Measurements from ENCODE around the gene CDCP1. TPM values are rescaled to one million over a fixed set of nuclear protein-coding genes. Genes with fewer than 3 reads are reported as not detected.
A peak's percentile ranks its signal among the peaks of the same experiment; 100 is the strongest.

Gene CDCP1
- total and polyA plus RNA-seq, 3 experiments from 2014 or later, result 0.71 to 0.96 TPM; not detected in 1

GRCh38 chr3:45084820-45085816 is 61.1 kb downstream of the CDCP1 start:
- POLR2A ChIA-PET, result no interaction called here
- CTCF ChIA-PET, result no interaction called here
- H3K36me3 Mint-ChIP-seq, result peaks cover 0 to 3% (median 0%) of the 10 kb centered on the region in 3 donors
- no peaks in the 10 kb centered on the region for H3K4me1 ChIP-seq (ENCODE audit: insufficient read depth, low read length)
- DNase-seq, result no peak
- H3K27me3 ChIP-seq (ENCODE audit: insufficient read depth, low read length, poor library complexity, severe bottlenecking), result no peaks in the 10 kb centered on the region
- H3K27ac ChIP-seq (ENCODE audit: low read depth, low read length), result no peak overlapping the region
- H3K36me3 ChIP-seq (ENCODE audit: insufficient read depth, low read length), result no peaks in the 10 kb centered on the region
- peaks cover 5 to 10% of the 10 kb centered on the region in 2 donors for H3K27me3 Mint-ChIP-seq
- no peaks in the 10 kb centered on the region for H3K9me3 Mint-ChIP-seq
- no peak overlapping the region for H3K27ac Mint-ChIP-seq
- no peak overlapping the region for H3K4me3 Mint-ChIP-seq
- H3K4me1 Mint-ChIP-seq, result no peaks in the 10 kb centered on the region
- no peaks in the 10 kb centered on the region for H3K9me3 ChIP-seq (ENCODE audit: low read length)
- no peak overlapping the region for H3K4me3 ChIP-seq (ENCODE audit: low read length)

GRCh38 chr3:45084361-45084760 is 61.8 kb downstream of the CDCP1 start:
- no peaks in the 10 kb centered on the region for H3K4me1 ChIP-seq (ENCODE audit: insufficient read depth, low read length)
- CTCF ChIA-PET, result no interaction called here
- H3K27me3 ChIP-seq (ENCODE audit: insufficient read depth, low read length, poor library complexity, severe bottlenecking), result no peaks in the 10 kb centered on the region
- no peak overlapping the region for H3K4me3 ChIP-seq (ENCODE audit: low read length)
- H3K4me3 Mint-ChIP-seq, result no peak overlapping the region
- no peaks in the 10 kb centered on the region for H3K4me1 Mint-ChIP-seq
- no peak overlapping the region for H3K27ac ChIP-seq (ENCODE audit: low read depth, low read length)
- peak overlapping the region in 1 of 8 donors; percentile 48 for H3K27ac Mint-ChIP-seq
- H3K36me3 ChIP-seq (ENCODE audit: insufficient read depth, low read length), result no peaks in the 10 kb centered on the region
- DNase-seq, result no peak
- H3K9me3 Mint-ChIP-seq, result no peaks in the 10 kb centered on the region
- POLR2A ChIA-PET, result no interaction called here
- H3K27me3 Mint-ChIP-seq, result peaks cover 5 to 13% of the 10 kb centered on the region in 2 donors
- no peaks in the 10 kb centered on the region for H3K9me3 ChIP-seq (ENCODE audit: low read length)
- H3K36me3 Mint-ChIP-seq, result peaks cover 0 to 4% (median 0%) of the 10 kb centered on the region in 3 donors

GRCh38 chr3:45083023-45083422 is 63.2 kb downstream of the CDCP1 start:
- no peaks in the 10 kb centered on the region for H3K9me3 Mint-ChIP-seq
- Histone ChIP-seq H3K27me3 (ENCODE audit: insufficient read depth, low read length, poor library complexity, severe bottlenecking) (no peaks in the 10 kb centered on the region), H3K9me3 (ENCODE audit: low read length) (no peaks in the 10 kb centered on the region), H3K4me3 (ENCODE audit: low read length) (no peak overlapping the region), H3K27ac (ENCODE audit: low read depth, low read length) (no peak overlapping the region), H3K36me3 (ENCODE audit: insufficient read depth, low read length) (no peaks in the 10 kb centered on the region), H3K4me1 (ENCODE audit: insufficient read depth, low read length) (no peaks in the 10 kb centered on the region)
- POLR2A ChIA-PET, result no interaction called here
- DNase-seq, result no peak
- peaks cover 0 to 4% (median 0%) of the 10 kb centered on the region in 3 donors for H3K36me3 Mint-ChIP-seq
- H3K27me3 Mint-ChIP-seq, result peaks cover 10 to 17% of the 10 kb centered on the region in 2 donors
- CTCF ChIA-PET, result no interaction called here
- H3K4me1 Mint-ChIP-seq, result no peaks in the 10 kb centered on the region
- H3K27ac Mint-ChIP-seq, result no peak overlapping the region
- H3K4me3 Mint-ChIP-seq, result no peak overlapping the region

DNA sequence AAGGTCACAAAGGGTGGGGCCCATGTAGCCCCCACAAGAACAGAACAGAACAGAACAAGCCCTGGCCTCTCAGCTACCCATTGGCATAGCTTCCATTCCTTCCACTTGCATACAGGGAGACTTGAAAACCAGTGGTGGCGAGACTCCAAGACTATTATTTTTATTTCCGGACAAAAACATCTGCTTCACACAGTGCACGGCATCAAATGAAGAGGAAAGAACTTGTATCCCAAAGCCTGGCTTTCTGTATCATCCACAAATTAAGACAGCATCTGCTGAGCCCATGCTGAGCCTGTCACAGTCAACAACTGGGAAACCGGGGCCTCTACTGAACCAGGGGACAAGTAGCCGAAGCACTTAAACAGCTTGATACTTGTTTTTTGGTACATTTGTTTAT is 64.0 kb downstream of the CDCP1 start:
- Mint-ChIP-seq H3K27me3 (peaks cover 12 to 20% of the 10 kb centered on the region in 2 donors), H3K27ac (no peak overlapping the region), H3K4me1 (no peaks in the 10 kb centered on the region), H3K4me3 (no peak overlapping the region), H3K9me3 (no peaks in the 10 kb centered on the region), H3K36me3 (peaks cover 0 to 4% (median 0%) of the 10 kb centered on the region in 3 donors)
- CTCF ChIA-PET, result no interaction called here
- H3K4me3 ChIP-seq (ENCODE audit: low read length), result no peak overlapping the region
- no peak overlapping the region for H3K27ac ChIP-seq (ENCODE audit: low read depth, low read length)
- DNase-seq, result no peak
- no peaks in the 10 kb centered on the region for H3K27me3 ChIP-seq (ENCODE audit: insufficient read depth, low read length, poor library complexity, severe bottlenecking)
- no peaks in the 10 kb centered on the region for H3K9me3 ChIP-seq (ENCODE audit: low read length)
- no peaks in the 10 kb centered on the region for H3K36me3 ChIP-seq (ENCODE audit: insufficient read depth, low read length)
- H3K4me1 ChIP-seq (ENCODE audit: insufficient read depth, low read length), result no peaks in the 10 kb centered on the region
- POLR2A ChIA-PET, result no interaction called here

- Histone ChIP-seq H3K4me3 (ENCODE audit: low read length) (no peak overlapping the region), H3K9me3 (ENCODE audit: low read length) (no peaks in the 10 kb centered on the region), H3K27me3 (ENCODE audit: insufficient read depth, low read length, poor library complexity, severe bottlenecking) (no peaks in the 10 kb centered on the region), H3K4me1 (ENCODE audit: insufficient read depth, low read length) (no peaks in the 10 kb centered on the region), H3K36me3 (ENCODE audit: insufficient read depth, low read length) (no peaks in the 10 kb centered on the region), H3K27ac (ENCODE audit: low read depth, low read length) (no peak overlapping the region)
- Mint-ChIP-seq H3K4me1 (no peaks in the 10 kb centered on the region), H3K27ac (no peak overlapping the region), H3K27me3 (peaks cover 12 to 20% of the 10 kb centered on the region in 2 donors), H3K4me3 (no peak overlapping the region), H3K9me3 (no peaks in the 10 kb centered on the region), H3K36me3 (peaks cover 0 to 4% (median 0%) of the 10 kb centered on the region in 3 donors)
- POLR2A ChIA-PET, result no interaction called here
- no peak for DNase-seq
- CTCF ChIA-PET, result no interaction called here
Measured at GRCh38 chr3:45081506-45082141, 64.6 kb downstream of the CDCP1 start.

GRCh38 chr3:45080824-45081223 is 65.4 kb downstream of the CDCP1 start:
- no peaks in the 10 kb centered on the region for H3K27me3 ChIP-seq (ENCODE audit: insufficient read depth, low read length, poor library complexity, severe bottlenecking)
- H3K36me3 ChIP-seq (ENCODE audit: insufficient read depth, low read length), result no peaks in the 10 kb centered on the region
- ChIA-PET POLR2A (no interaction called here), CTCF (no interaction called here)
- no peaks in the 10 kb centered on the region for H3K9me3 Mint-ChIP-seq
- no peak overlapping the region for H3K4me3 Mint-ChIP-seq
- H3K27me3 Mint-ChIP-seq, result peaks cover 12 to 20% of the 10 kb centered on the region in 2 donors
- H3K27ac ChIP-seq (ENCODE audit: low read depth, low read length), result no peak overlapping the region
- H3K4me3 ChIP-seq (ENCODE audit: low read length), result no peak overlapping the region
- no peaks in the 10 kb centered on the region for H3K9me3 ChIP-seq (ENCODE audit: low read length)
- no peak for DNase-seq
- peaks cover 0 to 4% (median 0%) of the 10 kb centered on the region in 3 donors for H3K36me3 Mint-ChIP-seq
- no peaks in the 10 kb centered on the region for H3K4me1 ChIP-seq (ENCODE audit: insufficient read depth, low read length)
- H3K27ac Mint-ChIP-seq, result no peak overlapping the region
- H3K4me1 Mint-ChIP-seq, result no peaks in the 10 kb centered on the region

DNA sequence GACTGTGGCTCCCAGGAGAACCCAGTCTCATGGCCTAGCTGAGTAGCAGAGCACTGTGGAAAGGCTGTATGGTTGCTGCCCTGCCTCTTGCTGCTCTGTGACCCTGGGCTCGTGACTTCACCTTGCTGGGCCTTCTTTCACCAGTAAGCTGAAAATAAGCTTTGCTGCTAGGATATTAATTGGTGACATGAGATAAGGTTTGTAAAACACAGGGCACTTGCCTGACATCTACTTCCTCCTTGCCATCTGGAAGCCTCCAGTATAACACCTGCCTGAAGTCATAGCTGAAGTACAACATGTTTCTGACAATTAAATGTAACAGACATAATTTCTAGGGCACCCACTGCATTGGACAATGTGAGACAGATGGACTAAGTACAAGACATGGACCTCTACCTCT is 66.5 kb downstream of the CDCP1 start:
- peaks cover 0 to 4% (median 0%) of the 10 kb centered on the region in 3 donors for H3K36me3 Mint-ChIP-seq
- POLR2A ChIA-PET, result no interaction called here

GRCh38 chr3:45078910-45079522 is 67.2 kb downstream of the CDCP1 start:
- no peak overlapping the region for H3K27ac Mint-ChIP-seq
- no peaks in the 10 kb centered on the region for H3K4me1 Mint-ChIP-seq
- DNase-seq, result no peak
- Histone ChIP-seq H3K27ac (ENCODE audit: low read depth, low read length) (no peak overlapping the region), H3K36me3 (ENCODE audit: insufficient read depth, low read length) (no peaks in the 10 kb centered on the region), H3K9me3 (ENCODE audit: low read length) (no peaks in the 10 kb centered on the region), H3K4me3 (ENCODE audit: low read length) (no peak overlapping the region), H3K4me1 (ENCODE audit: insufficient read depth, low read length) (no peaks in the 10 kb centered on the region), H3K27me3 (ENCODE audit: insufficient read depth, low read length, poor library complexity, severe bottlenecking) (no peaks in the 10 kb centered on the region)
- CTCF ChIA-PET, result no interaction called here
- POLR2A ChIA-PET, result no interaction called here
- no peaks in the 10 kb centered on the region for H3K9me3 Mint-ChIP-seq
- H3K4me3 Mint-ChIP-seq, result no peak overlapping the region
- peaks cover 11 to 25% of the 10 kb centered on the region in 2 donors for H3K27me3 Mint-ChIP-seq
- H3K36me3 Mint-ChIP-seq, result peaks cover 0 to 7% (median 0%) of the 10 kb centered on the region in 3 donors

More for the DNA sequence above, 66.5 kb downstream of the CDCP1 start:
- no peaks in the 10 kb centered on the region for H3K9me3 ChIP-seq (ENCODE audit: low read length)
- DNase-seq, result no peak
- CTCF ChIA-PET, result no interaction called here
- H3K9me3 Mint-ChIP-seq, result no peaks in the 10 kb centered on the region
- H3K27ac Mint-ChIP-seq, result no peak overlapping the region
- H3K4me3 ChIP-seq (ENCODE audit: low read length), result no peak overlapping the region
- peaks cover 10 to 19% of the 10 kb centered on the region in 2 donors for H3K27me3 Mint-ChIP-seq
- no peaks in the 10 kb centered on the region for H3K36me3 ChIP-seq (ENCODE audit: insufficient read depth, low read length)
- H3K4me3 Mint-ChIP-seq, result no peak overlapping the region
- no peaks in the 10 kb centered on the region for H3K4me1 ChIP-seq (ENCODE audit: insufficient read depth, low read length)
- H3K27ac ChIP-seq (ENCODE audit: low read depth, low read length), result no peak overlapping the region
- no peaks in the 10 kb centered on the region for H3K4me1 Mint-ChIP-seq
- H3K27me3 ChIP-seq (ENCODE audit: insufficient read depth, low read length, poor library complexity, severe bottlenecking), result no peaks in the 10 kb centered on the region
